ENCODE results near the gene INHBB.
A peak's percentile ranks its signal among the peaks of the same experiment; 100 is the strongest.

Gene INHBB

DNA sequence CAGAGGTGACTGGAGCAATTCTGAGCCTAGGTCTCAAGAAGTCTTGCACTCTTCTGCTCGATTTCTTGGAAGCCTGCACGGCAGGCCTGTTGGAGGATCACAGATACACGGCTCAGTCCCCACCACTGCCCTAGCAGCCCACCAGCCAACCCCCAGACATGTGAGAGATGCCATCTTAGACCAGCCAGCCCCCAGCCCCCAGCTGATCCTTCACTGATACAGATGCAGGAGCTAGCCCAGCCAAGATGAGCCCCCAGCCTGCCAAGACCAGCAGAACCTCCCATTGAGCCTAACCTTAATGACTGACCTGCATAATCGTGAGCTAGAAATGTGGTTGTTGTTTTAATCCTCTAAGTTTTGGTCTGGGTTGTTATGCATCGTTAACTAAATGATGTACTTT is 47.5 kb downstream of the INHBB start:
- no peak for ATAC-seq (replicated peaks)
- H3K27me3 Mint-ChIP-seq, result peaks cover 7 to 9% of the 10 kb centered on the region in 2 donors
- H3K9me3 Mint-ChIP-seq, result no peaks in the 10 kb centered on the region
- H3K4me3 Mint-ChIP-seq, result no peak overlapping the region
- H3K27ac Mint-ChIP-seq, result no peak overlapping the region
- no peaks in the 10 kb centered on the region for H3K36me3 Mint-ChIP-seq
- H3K4me1 Mint-ChIP-seq, result no peaks in the 10 kb centered on the region
- no peak for DNase-seq

DNA sequence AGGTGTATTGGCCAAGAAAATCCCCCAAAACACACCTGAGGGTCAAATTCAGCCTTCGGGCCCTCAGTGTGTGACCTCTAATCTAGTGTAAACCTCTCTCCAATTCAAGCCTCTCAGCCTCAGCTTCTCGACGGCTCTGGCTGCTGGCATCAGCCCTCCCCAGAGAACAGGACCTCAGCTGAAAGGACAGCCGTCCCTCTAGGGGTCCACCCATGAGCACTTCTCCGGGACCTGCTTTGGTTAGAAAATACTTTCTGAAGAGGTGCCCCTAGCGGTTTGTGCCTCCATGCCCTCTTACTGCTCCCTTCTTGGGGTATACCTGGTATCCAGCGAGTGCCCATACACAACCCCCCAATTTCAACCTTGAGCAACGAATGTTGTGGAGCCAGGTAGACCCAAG is 48.8 kb downstream of the INHBB start:
- H3K27me3 Mint-ChIP-seq, result peaks cover 7 to 9% of the 10 kb centered on the region in 2 donors
- no peaks in the 10 kb centered on the region for H3K36me3 Mint-ChIP-seq
- DNase-seq, result no peak
- no peak for ATAC-seq (replicated peaks)
- no peak overlapping the region for H3K4me3 Mint-ChIP-seq
- no peaks in the 10 kb centered on the region for H3K9me3 Mint-ChIP-seq
- no peak overlapping the region for H3K27ac Mint-ChIP-seq
- no peaks in the 10 kb centered on the region for H3K4me1 Mint-ChIP-seq

DNA sequence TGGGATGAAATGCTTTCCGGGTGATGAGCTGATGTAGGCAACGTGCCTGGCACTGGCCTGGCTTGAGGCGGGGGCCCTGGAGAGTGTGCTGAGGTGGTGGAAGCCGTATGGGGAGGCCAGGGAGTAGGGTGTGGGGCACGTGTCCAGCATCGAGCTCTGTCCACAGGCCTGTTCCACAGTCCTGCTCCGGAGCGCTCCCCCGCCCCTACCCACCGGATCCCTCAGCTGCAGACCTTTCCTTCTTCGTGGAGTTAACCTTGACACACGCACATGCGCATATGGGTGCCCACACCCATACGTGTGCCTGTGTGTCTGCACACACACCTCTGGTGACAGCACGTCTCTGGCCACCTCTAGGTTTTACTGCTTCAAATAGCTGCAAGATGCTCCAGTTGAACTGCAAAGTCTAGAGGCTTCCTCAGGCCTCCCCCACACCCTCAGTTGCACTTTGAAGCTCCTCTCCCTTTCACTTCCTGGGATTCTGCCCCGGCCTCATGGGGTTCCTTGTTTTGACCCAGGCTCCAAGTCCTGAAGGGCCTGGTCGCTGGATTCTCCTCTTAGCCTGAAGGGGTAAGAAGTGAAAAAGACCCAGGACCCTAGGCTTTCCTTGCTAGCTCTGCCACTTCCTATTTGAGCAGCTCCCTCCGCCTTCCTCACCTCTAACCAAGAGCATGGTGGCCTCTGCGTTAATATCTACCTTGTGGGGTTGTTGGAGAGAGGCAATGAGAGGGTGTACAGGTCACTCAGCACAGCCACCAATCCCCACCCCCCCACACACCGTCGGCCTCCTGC is 49.5 kb downstream of the INHBB start:
- DNase-seq (no peak), ATAC-seq (replicated peaks) (no peak)
- Mint-ChIP-seq H3K4me3 (no peak overlapping the region), H3K4me1 (no peaks in the 10 kb centered on the region), H3K9me3 (no peaks in the 10 kb centered on the region), H3K27ac (no peak overlapping the region), H3K27me3 (peaks cover 7 to 10% of the 10 kb centered on the region in 2 donors), H3K36me3 (no peaks in the 10 kb centered on the region)

DNA sequence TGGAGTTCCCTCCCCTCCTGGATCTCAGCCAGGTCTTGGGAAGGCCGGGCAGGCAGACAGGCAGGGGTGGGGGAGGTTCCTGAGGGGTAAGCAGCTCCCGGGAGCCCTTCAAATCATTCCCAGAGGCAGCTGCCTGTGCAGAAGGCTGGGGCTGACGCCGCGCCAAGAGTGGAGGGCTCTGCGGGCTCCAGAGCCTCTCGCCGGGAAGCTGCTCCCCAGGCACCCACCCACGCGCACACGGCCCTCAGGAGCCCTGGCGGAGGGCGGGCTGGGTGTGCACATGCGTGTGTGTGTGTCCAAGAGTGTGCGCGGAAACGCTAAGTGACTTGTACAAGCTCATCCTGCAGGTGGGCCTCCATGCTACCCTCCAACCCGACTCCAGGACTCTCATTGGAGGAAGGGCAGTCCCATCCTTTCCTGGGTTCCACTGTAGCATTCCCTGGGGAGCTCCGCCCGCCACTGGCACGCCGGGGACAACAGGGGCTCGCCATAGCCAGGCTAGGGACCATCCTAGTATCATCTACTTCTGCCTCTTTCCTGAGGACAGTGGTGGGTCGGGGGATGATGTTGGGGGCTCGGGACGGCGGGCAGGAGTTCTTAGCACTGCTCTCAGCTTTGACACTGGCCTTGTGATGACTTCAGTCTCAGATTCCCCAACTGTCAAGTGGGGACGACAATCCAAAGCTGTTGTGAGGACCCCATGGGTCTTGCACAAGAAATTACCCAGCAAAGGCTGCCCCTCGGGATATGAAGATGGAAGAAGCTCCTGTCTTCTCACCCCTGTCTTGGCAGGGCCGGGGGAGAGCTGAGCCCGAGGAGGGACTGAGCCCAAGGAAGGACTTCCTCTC is 50.3 kb downstream of the INHBB start:
- no peak for DNase-seq
- peaks cover 13 to 18% of the 10 kb centered on the region in 2 donors for H3K27me3 Mint-ChIP-seq
- H3K36me3 Mint-ChIP-seq, result no peaks in the 10 kb centered on the region
- no peak for ATAC-seq (replicated peaks)
- no peak overlapping the region for H3K4me3 Mint-ChIP-seq
- no peak overlapping the region for H3K27ac Mint-ChIP-seq
- H3K4me1 Mint-ChIP-seq, result no peaks in the 10 kb centered on the region
- no peaks in the 10 kb centered on the region for H3K9me3 Mint-ChIP-seq

DNA sequence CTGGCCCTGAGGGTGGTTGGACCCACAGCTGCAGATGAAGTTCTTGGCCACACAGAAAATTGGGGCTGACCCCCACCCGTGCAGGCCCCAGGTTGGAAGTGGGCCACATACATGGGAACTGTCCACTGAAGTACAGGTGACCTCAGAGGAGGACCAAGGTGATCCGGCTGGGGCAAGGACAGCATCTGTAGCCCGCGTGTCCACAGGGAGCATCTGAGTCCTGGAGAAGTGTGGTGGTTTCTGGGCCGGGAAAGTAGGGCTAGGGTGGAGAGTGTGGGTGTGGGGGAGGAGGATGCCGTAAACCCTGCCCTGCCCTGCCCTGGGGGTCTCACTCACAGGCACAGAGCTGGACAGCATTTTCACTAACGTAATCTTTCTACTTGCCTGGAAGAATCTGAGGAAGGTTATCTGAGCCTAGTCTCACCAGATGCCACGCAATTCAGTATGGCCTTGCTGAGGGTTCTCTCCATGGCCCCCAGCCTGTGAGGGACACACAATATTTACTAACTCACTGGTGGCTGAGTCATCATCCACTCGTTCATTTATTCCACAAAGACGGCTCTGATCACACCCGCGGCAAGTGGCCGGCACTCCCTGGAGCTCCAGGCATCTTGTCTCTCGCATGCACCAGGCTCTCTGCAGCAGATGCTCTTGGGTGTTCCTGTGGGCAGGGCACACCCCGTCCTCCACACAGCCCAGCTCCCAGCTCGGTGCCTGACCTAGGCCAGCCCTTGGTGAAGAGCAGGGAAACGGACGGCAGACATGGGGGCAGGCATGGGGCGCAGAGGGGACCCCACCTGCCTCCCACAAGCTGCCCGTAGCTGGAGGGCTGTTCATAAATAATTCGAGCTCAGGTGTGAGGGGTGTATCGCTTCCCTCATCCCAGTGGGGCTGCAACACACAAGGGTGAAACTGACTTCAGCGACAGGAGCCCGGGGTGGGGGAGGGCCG is 51.2 kb downstream of the INHBB start:
- Mint-ChIP-seq H3K4me3 (peak overlapping the region in 1 of 2 donors; percentile 23), H3K4me1 (no peaks in the 10 kb centered on the region), H3K27me3 (peaks cover 14 to 20% of the 10 kb centered on the region in 2 donors), H3K9me3 (no peaks in the 10 kb centered on the region), H3K27ac (no peak overlapping the region), H3K36me3 (no peaks in the 10 kb centered on the region)
- no peak for DNase-seq
- ATAC-seq (replicated peaks), result no peak

DNA sequence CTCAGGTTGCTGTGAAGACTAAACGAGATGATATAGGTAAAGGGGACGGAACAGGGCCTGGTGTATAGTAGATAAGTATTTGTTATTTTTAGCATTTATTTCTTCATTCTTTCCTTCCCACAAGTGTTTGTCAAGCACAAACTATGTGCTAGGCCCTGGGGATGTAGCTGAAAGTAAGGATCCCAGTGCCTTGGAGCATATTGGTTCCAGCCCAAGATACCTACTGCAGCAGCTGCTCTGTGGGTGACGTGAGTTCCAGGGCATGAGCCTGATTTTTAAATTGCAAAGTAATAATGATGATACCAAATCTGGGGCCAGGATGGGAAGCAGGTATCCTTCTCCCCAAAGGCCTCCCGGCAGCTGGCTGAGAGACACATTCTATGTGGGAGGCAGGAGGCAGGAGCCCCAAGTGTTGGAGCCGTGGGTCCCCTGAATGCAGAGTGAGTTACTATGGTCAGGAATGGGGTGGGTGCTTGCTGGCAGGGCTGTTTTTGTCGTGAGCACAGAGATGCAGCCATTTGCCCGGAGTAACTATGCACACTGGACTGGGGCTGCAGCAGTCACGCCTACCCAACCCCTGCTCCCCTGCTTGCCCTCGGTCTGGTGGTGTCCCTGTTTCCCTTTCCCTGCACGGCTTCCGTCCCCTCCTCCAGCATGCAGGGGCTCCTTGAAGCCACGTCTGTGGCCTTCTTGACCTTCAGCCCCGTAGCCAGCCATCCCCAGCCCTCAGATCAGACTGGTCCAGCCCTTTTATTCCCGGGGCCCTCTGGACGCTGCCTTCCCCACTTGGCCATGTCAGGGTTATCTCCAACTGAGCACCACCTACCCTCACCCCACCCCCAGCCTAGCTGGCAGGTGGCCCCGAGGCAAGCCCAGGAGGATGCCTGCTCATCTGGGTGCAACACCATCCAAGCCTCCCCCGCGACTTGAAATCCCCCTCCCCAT is 52.4 kb downstream of the INHBB start:
- H3K36me3 Mint-ChIP-seq, result no peaks in the 10 kb centered on the region
- no peak overlapping the region for H3K4me3 Mint-ChIP-seq
- H3K27me3 Mint-ChIP-seq, result peaks cover 18 to 20% of the 10 kb centered on the region in 2 donors
- ATAC-seq (replicated peaks) (no peak), DNase-seq (no peak)
- no peaks in the 10 kb centered on the region for H3K4me1 Mint-ChIP-seq
- no peak overlapping the region for H3K27ac Mint-ChIP-seq
- H3K9me3 Mint-ChIP-seq, result no peaks in the 10 kb centered on the region

DNA sequence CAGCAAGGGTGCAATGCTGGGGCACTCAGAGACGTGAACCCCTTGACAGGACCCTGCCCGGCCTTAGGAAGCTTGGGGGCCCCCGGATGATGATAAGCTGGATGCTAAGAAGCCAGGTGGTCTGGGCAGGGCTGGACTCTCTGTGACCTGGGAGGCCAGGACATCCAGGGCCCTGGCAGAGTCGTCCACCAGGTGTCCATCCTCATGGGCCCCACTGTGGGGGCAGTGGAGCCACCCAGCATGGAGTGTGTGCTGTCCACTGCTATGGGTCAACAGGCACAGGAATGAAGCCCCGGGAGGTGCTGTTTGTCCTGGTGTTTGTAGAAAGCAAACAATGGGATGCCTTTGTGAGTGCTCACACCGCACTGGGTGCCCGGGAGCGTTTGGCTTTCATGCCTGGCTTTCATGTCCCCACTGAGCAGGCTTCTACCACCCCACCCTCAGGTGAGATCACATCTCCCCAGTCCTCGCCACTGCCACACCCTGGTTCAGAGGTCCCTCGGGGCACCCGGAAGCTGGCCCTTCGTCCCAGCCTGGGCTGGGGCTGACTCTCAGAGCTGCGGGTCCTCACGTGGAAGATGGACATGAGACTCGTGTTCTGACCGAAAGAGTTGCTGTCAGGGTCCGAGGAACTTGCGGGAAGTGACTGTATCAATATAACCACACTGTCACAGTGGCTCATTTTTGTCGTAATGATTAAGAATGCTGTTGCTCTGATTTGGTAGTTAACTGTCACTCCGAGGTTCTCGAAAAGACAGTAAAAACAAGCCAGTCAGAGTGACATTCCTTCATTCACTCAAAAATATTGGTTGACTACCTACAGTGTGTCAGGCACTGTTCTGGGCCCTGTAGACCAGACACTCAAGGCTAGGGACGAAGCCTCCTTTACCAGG is 53.3 kb downstream of the INHBB start:
- Mint-ChIP-seq H3K9me3 (no peaks in the 10 kb centered on the region), H3K36me3 (no peaks in the 10 kb centered on the region), H3K4me1 (no peaks in the 10 kb centered on the region), H3K4me3 (no peak overlapping the region), H3K27ac (no peak overlapping the region), H3K27me3 (peaks cover 18 to 20% of the 10 kb centered on the region in 2 donors)
- DNase-seq, result no peak
- ATAC-seq (replicated peaks), result no peak

DNA sequence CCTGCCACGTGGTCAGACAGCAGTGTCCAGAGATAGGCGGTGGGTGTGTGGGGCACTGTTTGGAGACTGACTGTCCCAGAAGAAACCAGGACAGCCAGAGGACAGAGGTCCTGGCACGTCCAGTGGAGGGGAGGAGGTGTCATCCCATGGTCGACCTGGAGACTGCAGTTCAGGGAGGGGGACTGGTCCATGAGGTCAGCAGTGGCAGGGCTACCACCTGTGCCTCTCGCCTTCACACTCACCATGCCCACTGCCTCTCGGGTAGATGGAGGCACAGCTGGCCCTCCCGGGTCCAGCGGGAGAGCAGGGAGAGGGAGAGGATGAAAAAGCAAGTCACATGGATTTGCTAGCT is 53.9 kb downstream of the INHBB start:
- no peak for DNase-seq
- peaks cover 18 to 19% of the 10 kb centered on the region in 2 donors for H3K27me3 Mint-ChIP-seq
- no peak for ATAC-seq (replicated peaks)
- H3K9me3 Mint-ChIP-seq, result no peaks in the 10 kb centered on the region
- no peaks in the 10 kb centered on the region for H3K36me3 Mint-ChIP-seq
- H3K4me3 Mint-ChIP-seq, result no peak overlapping the region
- no peak overlapping the region for H3K27ac Mint-ChIP-seq
- H3K4me1 Mint-ChIP-seq, result no peaks in the 10 kb centered on the region

DNA sequence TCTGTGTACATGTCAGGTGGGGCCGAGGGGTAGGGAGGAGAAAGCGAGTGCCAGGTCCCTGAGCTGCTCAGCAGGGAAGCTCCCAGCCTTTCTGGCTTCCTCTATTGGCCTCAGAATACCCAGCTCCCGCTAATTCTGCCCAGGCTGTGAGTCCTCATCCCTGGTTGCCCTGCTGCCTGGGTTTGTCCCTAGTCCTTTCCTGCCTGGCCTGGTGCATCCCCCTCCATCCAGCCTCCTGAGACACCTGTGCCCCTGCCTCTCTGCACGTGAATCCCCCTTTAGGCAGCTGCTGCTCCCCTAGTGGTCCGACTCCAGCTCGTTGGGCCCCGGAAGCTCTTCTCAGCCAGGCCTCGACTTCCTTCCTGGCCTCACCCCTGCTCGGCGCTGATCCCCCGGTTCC is 54.6 kb downstream of the INHBB start:
- H3K27me3 Mint-ChIP-seq, result peaks cover 12 to 18% of the 10 kb centered on the region in 2 donors
- DNase-seq, result no peak
- H3K4me3 Mint-ChIP-seq, result no peak overlapping the region
- H3K4me1 Mint-ChIP-seq, result no peaks in the 10 kb centered on the region
- no peaks in the 10 kb centered on the region for H3K9me3 Mint-ChIP-seq
- ATAC-seq (replicated peaks), result no peak
- no peaks in the 10 kb centered on the region for H3K36me3 Mint-ChIP-seq
- H3K27ac Mint-ChIP-seq, result no peak overlapping the region

Measured in stimulated activated naive B cell treated with anti-CD40 and anti-IgM and Interleukin-4, amounts not matched to agents 10 μg/mL and 1 μg/mL and 100 μg/mL, for 72 hours (primary cell).